ENCODE data around the gene DPCD. TPM values are rescaled to one million over a fixed set of nuclear protein-coding genes. Genes with fewer than 3 reads are reported as not detected.

The DPCD gene
- total and polyA plus RNA-seq, 9 donors = 12.9 to 48.3 (median 19.8) TPM

DNA sequence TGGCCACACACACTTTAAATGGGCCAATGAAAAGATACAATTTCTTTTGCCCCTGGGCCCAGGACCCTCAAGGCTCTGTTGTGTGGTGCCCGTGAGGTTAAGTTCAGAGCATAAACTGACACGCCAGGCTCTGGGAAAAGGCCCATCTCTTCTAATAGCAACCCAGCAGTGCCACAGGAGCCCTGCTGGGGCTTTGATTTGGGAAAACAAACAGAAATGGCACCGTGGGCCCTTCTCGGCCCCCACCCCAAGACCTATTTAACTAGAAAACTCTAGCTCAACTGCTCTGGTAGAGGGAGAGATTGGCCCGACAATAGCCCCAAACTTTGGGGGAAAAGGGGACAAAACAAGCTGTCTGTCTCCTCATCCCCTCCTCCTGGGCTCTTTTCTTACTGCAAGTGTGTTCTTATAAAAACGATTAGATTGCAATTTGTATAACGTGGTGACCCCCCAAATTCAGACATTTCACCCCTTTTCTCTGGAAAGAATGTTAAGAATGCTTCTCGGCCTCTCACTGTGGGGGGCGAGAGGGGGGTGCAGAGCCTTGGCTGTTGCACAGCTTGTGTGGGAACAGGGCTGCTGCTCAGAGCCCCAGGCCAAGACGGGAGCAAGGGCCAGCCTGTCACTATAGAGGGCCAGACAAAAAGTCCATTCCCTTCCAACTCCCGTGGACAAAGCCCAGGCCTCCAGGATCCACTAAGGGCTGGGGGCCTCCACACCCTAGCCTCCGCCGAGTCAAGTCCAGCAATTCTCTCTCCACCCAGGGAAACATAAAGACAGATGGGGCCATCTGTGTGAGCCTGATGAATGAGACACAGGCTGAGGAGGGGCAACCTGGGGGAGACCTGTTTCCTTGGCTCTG, 26.8 kb downstream of the DPCD start:
- intact Hi-C loops (cut with DNase I) = no loop called here
- Histone ChIP-seq H3K4me3 (no peak overlapping the region), H3K27ac (no peak overlapping the region), H3K9me3 (no peaks in the 10 kb centered on the region), H3K27me3 (no peaks in the 10 kb centered on the region), H3K4me1 (ENCODE audit: insufficient read depth) (no peaks in the 10 kb centered on the region), H3K36me3 (peaks cover 2% of the 10 kb centered on the region)
- 51 to 59% (median 56%) methylated on average over 13 of the region's 13 CpGs for WGBS, 3 donors
- TF ChIP-seq EP300 (IDR thresholded peaks at IDR 0.05) (no peak), CTCF (IDR thresholded peaks at IDR 0.05) (no peak), POLR2A (IDR thresholded peaks at IDR 0.05) (no peak)
- DNase-seq = no peak

GRCh38 chr10:101615525-101616116, 27.5 kb downstream of the DPCD start:
- no peaks in the 10 kb centered on the region for H3K27me3 ChIP-seq
- intact Hi-C loops (cut with DNase I) = no loop called here
- H3K27ac ChIP-seq = no peak overlapping the region
- TF ChIP-seq POLR2A (IDR thresholded peaks at IDR 0.05) (no peak), EP300 (IDR thresholded peaks at IDR 0.05) (no peak), CTCF (IDR thresholded peaks at IDR 0.05) (no peak)
- H3K9me3 ChIP-seq = no peaks in the 10 kb centered on the region
- no peaks in the 10 kb centered on the region for H3K4me1 ChIP-seq (ENCODE audit: insufficient read depth)
- H3K36me3 ChIP-seq = no peaks in the 10 kb centered on the region
- DNase-seq = no peak
- no peak overlapping the region for H3K4me3 ChIP-seq
- 75 to 84% (median 83%) methylated on average over 5 of the region's 5 CpGs for WGBS, 3 donors

DNA sequence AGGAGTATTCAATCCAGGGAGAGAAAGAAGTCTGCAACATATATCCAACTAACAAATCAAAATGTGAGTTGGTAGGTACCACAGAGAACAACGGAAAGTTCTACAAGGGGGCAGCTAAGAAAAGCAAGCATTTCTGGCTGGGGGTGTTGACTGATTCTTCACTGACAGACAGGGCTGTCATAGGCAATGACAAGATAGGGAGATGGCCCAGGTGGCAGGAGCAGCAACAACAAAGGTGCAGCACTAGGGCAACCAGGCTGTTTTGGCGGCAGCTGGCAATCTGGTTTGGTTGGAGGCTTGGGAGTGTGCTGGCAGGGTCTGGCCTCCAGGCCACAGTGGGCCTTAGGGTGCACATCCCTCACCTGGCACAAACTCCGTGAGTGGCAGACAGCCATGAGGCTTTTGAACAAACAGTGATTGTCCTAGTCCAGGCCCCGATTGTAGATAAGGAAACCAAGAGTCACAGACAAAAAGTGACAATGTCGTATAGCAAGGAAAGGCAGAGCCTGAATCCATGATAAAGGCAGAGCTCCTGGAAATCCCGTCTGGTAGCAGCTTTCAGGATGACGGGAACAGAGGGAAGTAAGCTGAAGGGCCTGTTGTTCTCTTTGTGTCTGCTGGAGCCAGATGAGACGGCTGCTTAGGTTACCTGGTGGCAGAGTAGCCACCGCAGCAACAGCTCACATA, 28.4 kb downstream of the DPCD start:
- Histone ChIP-seq H3K4me3 (no peak overlapping the region), H3K4me1 (ENCODE audit: insufficient read depth) (no peaks in the 10 kb centered on the region), H3K36me3 (no peaks in the 10 kb centered on the region), H3K27me3 (no peaks in the 10 kb centered on the region), H3K9me3 (no peaks in the 10 kb centered on the region), H3K27ac (no peak overlapping the region)
- intact Hi-C loops (cut with DNase I) = no loop called here
- WGBS, 3 donors = 88% methylated on average over 9 of the region's 9 CpGs
- TF ChIP-seq CTCF (IDR thresholded peaks at IDR 0.05) (no peak), POLR2A (IDR thresholded peaks at IDR 0.05) (no peak)
- DNase-seq = no peak

DNA sequence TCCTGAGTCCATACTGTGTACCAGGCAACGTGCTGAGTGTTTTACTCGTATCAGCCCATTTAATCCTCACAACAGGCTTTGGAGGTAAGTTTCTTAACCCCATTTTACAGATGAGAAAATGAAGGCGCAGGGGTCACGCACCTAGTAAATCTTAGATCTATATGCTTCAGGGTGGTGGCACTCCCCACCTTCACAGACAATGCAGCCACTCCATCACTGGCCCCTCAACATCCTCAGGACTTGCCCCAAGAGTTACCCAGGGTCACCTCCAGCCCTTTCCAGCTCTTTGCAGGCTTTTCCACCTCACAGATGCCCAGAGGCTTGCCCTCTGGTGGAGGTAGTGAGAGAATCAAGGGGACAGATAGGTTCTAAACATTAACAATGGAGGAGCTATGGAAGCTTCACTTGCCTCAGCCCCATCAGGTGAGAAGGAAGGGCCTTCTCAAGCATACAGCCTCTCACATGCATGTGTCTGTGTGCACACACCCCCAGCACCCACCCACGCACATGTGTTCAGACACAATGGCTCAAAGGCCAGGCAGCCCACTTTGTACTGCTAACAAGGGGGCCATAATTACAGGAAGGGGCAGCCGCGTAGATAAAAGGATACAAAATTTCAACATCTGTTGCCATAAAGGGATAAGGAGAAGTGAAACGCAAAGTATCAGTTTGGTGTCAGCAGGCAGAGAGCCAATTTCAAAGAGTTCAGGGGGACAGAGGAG, 29.1 kb downstream of the DPCD start:
- no peaks in the 10 kb centered on the region for H3K36me3 ChIP-seq
- intact Hi-C loops (cut with DNase I) = no loop called here
- no peak overlapping the region for H3K27ac ChIP-seq
- H3K4me1 ChIP-seq (ENCODE audit: insufficient read depth) = no peaks in the 10 kb centered on the region
- no peaks in the 10 kb centered on the region for H3K27me3 ChIP-seq
- TF ChIP-seq POLR2A (IDR thresholded peaks at IDR 0.05) (no peak), CTCF (IDR thresholded peaks at IDR 0.05) (no peak)
- DNase-seq = no peak
- H3K9me3 ChIP-seq = no peaks in the 10 kb centered on the region
- H3K4me3 ChIP-seq = no peak overlapping the region
- WGBS, 3 donors = 81 to 85% (median 81%) methylated on average over 8 of the region's 8 CpGs

Measured in ovary (tissue), 9 donors.